Urinary bladder (tissue), 4 donors: ENCODE measurements around the gene PSMB11. TPM values are rescaled to one million over a fixed set of nuclear protein-coding genes. Genes with fewer than 3 reads are reported as not detected.
"Not testable (repeated sequence)": the region's sequence is repeated elsewhere in the genome, so short reads cannot be mapped to it uniquely, and the experiment has no call there.

ENCODE experiments used
- DNase-seq: peaks from one replicate; pipeline ENCODE4 v3.0.0-alpha.2; 2015; ENCODE audit errors: extremely low spot score
- H3K27ac ChIP-seq: one replicate; pipeline ENCODE4 v1.5.1; 2013; ENCODE audit warnings: low read depth, mild to moderate bottlenecking, moderate library complexity
- H3K36me3 ChIP-seq: one replicate; pipeline ENCODE4 v1.6.1; 2013; ENCODE audit warnings: mild to moderate bottlenecking, moderate library complexity; ENCODE audit not compliant: insufficient read depth
- H3K4me1 ChIP-seq: one replicate; pipeline ENCODE4 v1.6.1; 2013; ENCODE audit warnings: mild to moderate bottlenecking, moderate library complexity; ENCODE audit not compliant: insufficient read depth
- H3K4me3 ChIP-seq: one replicate; pipeline ENCODE4 v1.5.1; 2013; ENCODE audit warnings: low read depth, low read length
- WGBS: extraction: QIAGEN DNeasy Blood & Tissue Kit; methylation state at CpG from one replicate; pipeline ENCODE4 v1.1.7; 2013; 5-methylcytosine and 5-hydroxymethylcytosine counted together
- polyA plus RNA-seq: library from polyadenylated mRNA; stranded (reverse); fragments of 200-250 nt; gene quantifications from one replicate; pipeline ENCODE4 v1.2.3, GENCODE V29; 2013
- total RNA-seq: library from RNA; depleted of rRNA; stranded (reverse); fragments of >200 nt; gene quantifications from one replicate; pipeline ENCODE4 v1.2.3, GENCODE V29; 2014
- donor health status: healthy with polysubstance abuse.
- donor health status: healthy.

The PSMB11 gene
- total and polyA plus RNA-seq, 2 donors = not detected

- Histone ChIP-seq H3K4me3 (peak overlapping the region; percentile 65), H3K4me1 (no peaks in the 10 kb centered on the region), H3K27ac (peak overlapping the region; percentile 91), H3K36me3 (no peaks in the 10 kb centered on the region)
- WGBS = under 1% methylated on average over 62 of the region's 62 CpGs
- DNase-seq = peak; percentile 97
Observed at GRCh38 chr14:23006544-23007419, 35.2 kb upstream of the PSMB11 start.

GRCh38 chr14:23008831-23009230 lies 33.2 kb upstream of the PSMB11 start:
- H3K27ac ChIP-seq = no peak overlapping the region
- no peak overlapping the region for H3K4me3 ChIP-seq
- 32% methylated on average over 3 of the region's 3 CpGs for WGBS
- no peaks in the 10 kb centered on the region for H3K4me1 ChIP-seq
- H3K36me3 ChIP-seq = no peaks in the 10 kb centered on the region
- no peak for DNase-seq

- 11% methylated on average over 8 of the region's 8 CpGs for WGBS
- no peaks in the 10 kb centered on the region for H3K36me3 ChIP-seq
- H3K4me3 ChIP-seq = peak overlapping the region; percentile 50
- H3K27ac ChIP-seq = no peak overlapping the region
- H3K4me1 ChIP-seq = no peaks in the 10 kb centered on the region
- DNase-seq = no peak
Observed at GRCh38 chr14:23009483-23009938, 32.5 kb upstream of the PSMB11 start.

- peak within 1 kb of the TSS; percentile 50 for H3K4me3 ChIP-seq
- peak; percentile 51 for DNase-seq
- no peaks in the 10 kb centered on the region for H3K36me3 ChIP-seq
- H3K4me1 ChIP-seq = no peaks in the 10 kb centered on the region
- peak within 1 kb of the TSS; percentile 90 for H3K27ac ChIP-seq
- WGBS = 2% methylated on average over 40 of the region's 40 CpGs
Observed at GRCh38 chr14:23009939-23010726, 31.9 kb upstream of the PSMB11 start, which contains the start of gene C14orf93. Gene C14orf93, minus strand, starts transcription at chr14:23010143. Its CDS starts 11,120 bp downstream, at chr14:22999023.

GRCh38 chr14:23013054-23013748 lies 28.8 kb upstream of the PSMB11 start:
- Histone ChIP-seq H3K36me3 (no peaks in the 10 kb centered on the region), H3K27ac (no peak overlapping the region), H3K4me3 (no peak overlapping the region), H3K4me1 (no peaks in the 10 kb centered on the region)
- WGBS = 74% methylated on average over 6 of the region's 6 CpGs
- DNase-seq = no peak

- 87% methylated on average over 5 of the region's 5 CpGs for WGBS
- not testable (repeated sequence) for H3K4me3 ChIP-seq, H3K27ac ChIP-seq, H3K4me1 ChIP-seq, DNase-seq, H3K36me3 ChIP-seq
Observed at GRCh38 chr14:23013749-23014054, 28.3 kb upstream of the PSMB11 start.

GRCh38 chr14:23015618-23016017 lies 26.4 kb upstream of the PSMB11 start:
- no peak for DNase-seq
- H3K27ac ChIP-seq = no peak overlapping the region
- no peak overlapping the region for H3K4me3 ChIP-seq
- WGBS = 74% methylated on average over 4 of the region's 4 CpGs
- no peaks in the 10 kb centered on the region for H3K4me1 ChIP-seq
- no peaks in the 10 kb centered on the region for H3K36me3 ChIP-seq

- 86% methylated on average over 5 of the region's 5 CpGs for WGBS
- Histone ChIP-seq H3K36me3 (no peaks in the 10 kb centered on the region), H3K4me1 (no peaks in the 10 kb centered on the region), H3K27ac (no peak overlapping the region), H3K4me3 (no peak overlapping the region)
- no peak for DNase-seq
Observed at GRCh38 chr14:23017091-23017490, 24.9 kb upstream of the PSMB11 start.

- Histone ChIP-seq H3K36me3 (no peaks in the 10 kb centered on the region), H3K27ac (no peak overlapping the region), H3K4me3 (no peak overlapping the region), H3K4me1 (no peaks in the 10 kb centered on the region)
- DNase-seq = no peak
Observed at GRCh38 chr14:23018107-23018506, 23.9 kb upstream of the PSMB11 start.

- WGBS = 91% methylated on average over 7 of the region's 7 CpGs
- H3K36me3 ChIP-seq = no peaks in the 10 kb centered on the region
Observed at GRCh38 chr14:23020143-23021128, 21.6 kb upstream of the PSMB11 start.

GRCh38 chr14:23021434-23021833 lies 20.6 kb upstream of the PSMB11 start:
- WGBS = 52% methylated on average over 9 of the region's 9 CpGs
- Histone ChIP-seq H3K4me3 (no peak overlapping the region), H3K4me1 (no peaks in the 10 kb centered on the region), H3K36me3 (no peaks in the 10 kb centered on the region), H3K27ac (no peak overlapping the region)
- DNase-seq = no peak

More at GRCh38 chr14:23020143-23021128, 21.6 kb upstream of the PSMB11 start:
- Histone ChIP-seq H3K27ac (no peak overlapping the region), H3K4me3 (no peak overlapping the region), H3K4me1 (no peaks in the 10 kb centered on the region)
- DNase-seq = no peak

- H3K4me3 ChIP-seq = no peak overlapping the region
- no peak for DNase-seq
- no peaks in the 10 kb centered on the region for H3K36me3 ChIP-seq
- no peaks in the 10 kb centered on the region for H3K4me1 ChIP-seq
- WGBS = 56% methylated on average over 7 of the region's 7 CpGs
- H3K27ac ChIP-seq = no peak overlapping the region
Observed at GRCh38 chr14:23021889-23022442, 20.0 kb upstream of the PSMB11 start.
